Ecto neural progenitor cell (in vitro differentiated cells): Measurements from ENCODE around the gene ARHGAP36.
A peak's percentile ranks its signal among the peaks of the same experiment; 100 is the strongest.

Experiments
- DNase-seq: peaks from one replicate; pipeline ENCODE4 v3.0.0-alpha.2; 2018; ENCODE audit warnings: low spot score

Gene ARHGAP36

GRCh38 chrX:131058136-131058868 is at the start of gene ARHGAP36:
TSS of gene ARHGAP36 (plus strand) at chrX:131058346. CDS start at chrX:131081666, 23,320 bp downstream.
- DNase-seq: peak; percentile 52

GRCh38 chrX:131010186-131010585 is 48.0 kb upstream of the ARHGAP36 start:
- no peak for DNase-seq

- DNase-seq: no peak
Observed at GRCh38 chrX:131025336-131025735, 32.8 kb upstream of the ARHGAP36 start.

GRCh38 chrX:131032354-131033230 is 25.6 kb upstream of the ARHGAP36 start:
- no peak for DNase-seq

- DNase-seq: no peak
Observed at GRCh38 chrX:131034063-131034462, 24.1 kb upstream of the ARHGAP36 start.

GRCh38 chrX:131040781-131041180 is 17.4 kb upstream of the ARHGAP36 start:
- DNase-seq: no peak

- no peak for DNase-seq
Observed at GRCh38 chrX:131041667-131042066, 16.5 kb upstream of the ARHGAP36 start.

GRCh38 chrX:131045726-131046125 is 12.4 kb upstream of the ARHGAP36 start:
- no peak for DNase-seq

- DNase-seq: no peak
Observed at GRCh38 chrX:131046596-131046995, 11.6 kb upstream of the ARHGAP36 start.

- DNase-seq: no peak
Observed at GRCh38 chrX:131047180-131047579, 11.0 kb upstream of the ARHGAP36 start.

GRCh38 chrX:131053076-131053475 is 5.1 kb upstream of the ARHGAP36 start:
- no peak for DNase-seq

GRCh38 chrX:131054906-131055305 is 3.2 kb upstream of the ARHGAP36 start:
- DNase-seq: no peak

- no peak for DNase-seq
Observed at GRCh38 chrX:131057706-131058105, 440 bp upstream of the ARHGAP36 start.

GRCh38 chrX:131059246-131059645 is 1.1 kb downstream of the ARHGAP36 start:
- no peak for DNase-seq

- no peak for DNase-seq
Observed at GRCh38 chrX:131060147-131060546, 2.0 kb downstream of the ARHGAP36 start.

- DNase-seq: no peak
Observed at GRCh38 chrX:131061306-131061705, 3.2 kb downstream of the ARHGAP36 start.

GRCh38 chrX:131063613-131064012 is 5.5 kb downstream of the ARHGAP36 start:
- no peak for DNase-seq

GRCh38 chrX:131066237-131066636 is 8.1 kb downstream of the ARHGAP36 start:
- DNase-seq: no peak

- DNase-seq: no peak
Observed at GRCh38 chrX:131067216-131067615, 9.1 kb downstream of the ARHGAP36 start.

- peak; percentile 53 for DNase-seq
Observed at GRCh38 chrX:131067846-131068745, 9.9 kb downstream of the ARHGAP36 start.

- DNase-seq: peak; percentile 80
Observed at GRCh38 chrX:131068945-131069719, 11.0 kb downstream of the ARHGAP36 start.
